Amygdala (tissue), 56 donors: ENCODE data around the gene TAGLN2.

Source experiments
- DNase-seq, 56 donors: peaks; one replicate each; lab custom pipeline; 2025; lab: John Stamatoyannopoulos, UW

Gene TAGLN2

GRCh38 chr1:159951016-159951415 lies 25.7 kb upstream of the TAGLN2 start:
- no peak for DNase-seq

- DNase-seq: no peak
Measured at GRCh38 chr1:159949981-159950381, 24.7 kb upstream of the TAGLN2 start.

GRCh38 chr1:159949123-159949522 lies 23.8 kb upstream of the TAGLN2 start:
- DNase-seq: no peak

- no peak for DNase-seq
Measured at GRCh38 chr1:159947942-159948341, 22.6 kb upstream of the TAGLN2 start.

- DNase-seq: no peak
Measured at GRCh38 chr1:159946242-159947187, 21.2 kb upstream of the TAGLN2 start.

- DNase-seq: peak in 46 of 56 donors; percentile 12 to 76 (median 46)
Measured at GRCh38 chr1:159945483-159946241, 20.4 kb upstream of the TAGLN2 start, which contains the start of gene IGSF9. IGSF9 (minus strand) TSS chr1:159945613; CDS start chr1:159943454, 2,159 bp downstream.

GRCh38 chr1:159944623-159945455 lies 19.5 kb upstream of the TAGLN2 start:
- no peak for DNase-seq

DNA sequence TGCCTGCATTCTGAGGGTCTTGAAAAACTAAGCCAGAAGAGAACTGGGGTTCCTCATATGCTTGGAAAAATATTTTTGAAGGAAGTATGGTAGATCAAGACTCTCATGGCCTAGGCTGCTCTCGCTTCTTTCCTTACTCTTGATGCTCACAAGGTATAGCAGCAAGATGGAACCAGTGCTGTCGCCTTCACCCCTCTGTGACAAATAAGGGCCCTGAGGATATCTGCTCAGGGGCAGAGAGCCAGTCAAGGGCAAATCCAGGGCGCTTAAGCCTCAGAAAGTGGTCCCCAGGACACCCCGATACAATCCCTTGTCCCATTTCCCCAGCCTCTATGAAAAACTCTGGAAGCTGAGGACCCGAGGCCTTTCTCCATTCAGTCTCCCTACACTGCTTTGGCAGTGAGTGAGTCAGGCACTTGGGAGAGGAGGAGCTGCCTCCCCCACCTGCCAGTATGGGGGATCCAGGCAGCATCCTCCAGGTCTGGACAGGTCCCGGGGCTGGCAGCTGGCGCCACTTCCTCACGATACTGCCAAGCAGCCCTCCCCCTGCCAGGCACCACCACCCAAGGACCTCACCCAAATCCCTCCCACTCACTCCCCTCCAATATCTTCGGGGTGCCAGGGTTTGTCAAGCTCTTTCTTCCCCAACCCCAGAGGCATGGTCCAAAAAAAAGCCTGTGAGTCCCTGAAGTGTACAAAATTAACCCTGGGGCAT lies 18.8 kb upstream of the TAGLN2 start:
- DNase-seq: no peak

DNA sequence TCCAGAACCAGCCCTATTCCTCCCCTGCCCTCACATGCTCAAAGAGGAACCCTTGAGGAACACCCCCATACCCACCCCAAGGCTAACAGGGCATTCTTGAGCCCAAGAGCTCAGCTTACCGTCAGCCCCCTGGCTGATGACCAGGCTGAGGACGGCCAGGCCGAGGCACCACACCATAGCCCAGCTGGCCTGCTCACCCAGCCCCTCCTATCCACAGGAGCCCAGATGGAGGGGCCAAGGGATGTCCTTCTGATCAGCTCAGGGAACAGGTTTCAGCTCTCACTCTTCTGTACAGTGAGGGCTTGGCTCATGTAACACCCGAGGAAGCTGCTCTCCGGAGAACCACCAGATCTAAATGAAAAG lies 18.0 kb upstream of the TAGLN2 start:
- DNase-seq: no peak

DNA sequence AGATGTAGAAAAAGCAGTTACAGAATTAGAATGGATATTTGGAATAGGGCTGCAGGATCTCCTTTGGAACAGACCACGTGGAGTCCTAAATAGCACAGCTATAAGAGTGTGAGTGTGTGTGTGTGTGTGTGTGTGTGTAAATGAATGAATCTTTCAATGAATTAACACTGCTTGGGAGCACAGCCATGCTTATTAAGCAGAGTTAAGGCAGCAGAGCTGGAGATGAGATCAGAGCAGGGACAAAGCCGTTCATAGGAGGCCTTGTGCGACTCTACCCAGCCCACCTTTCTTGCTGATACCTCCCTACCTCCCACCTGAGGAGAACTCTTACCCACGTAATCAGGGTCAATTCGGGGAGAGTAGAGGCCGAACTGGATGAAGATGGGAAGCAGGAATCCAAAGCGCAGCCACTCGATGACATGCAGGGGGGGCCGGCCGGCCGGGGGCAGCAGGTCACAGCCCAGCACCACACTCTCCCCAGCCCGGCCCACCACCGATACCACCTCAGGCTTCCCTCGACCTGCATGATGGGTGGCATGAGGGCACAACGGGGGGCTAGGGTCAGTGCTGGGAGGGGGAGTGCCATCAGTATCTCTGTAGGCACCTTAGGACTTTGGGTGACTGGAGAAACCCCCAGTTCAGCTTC lies 17.4 kb upstream of the TAGLN2 start:
- DNase-seq: no peak

- DNase-seq: no peak
Measured at GRCh38 chr1:159941591-159942560, 16.6 kb upstream of the TAGLN2 start.

DNA sequence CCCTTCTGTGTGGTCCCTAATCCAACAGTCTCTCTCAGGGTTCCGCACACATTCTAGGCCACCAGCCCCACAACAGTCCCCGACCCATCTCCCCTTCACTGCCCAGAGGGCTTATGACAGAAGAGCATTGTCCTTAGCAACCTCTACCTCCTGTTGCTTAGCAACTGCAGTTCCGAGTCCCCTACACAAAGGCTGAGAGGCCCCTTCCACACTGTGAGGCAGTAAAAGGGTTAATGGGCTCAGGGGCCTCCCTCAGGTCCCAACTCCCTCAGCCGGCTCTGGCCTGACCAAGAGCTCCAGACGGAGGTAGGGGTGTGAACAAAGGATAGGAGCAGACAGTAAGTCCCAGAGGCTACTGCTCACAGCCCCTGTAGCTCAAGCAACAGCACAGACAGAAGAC lies 15.8 kb upstream of the TAGLN2 start:
- no peak for DNase-seq

DNA sequence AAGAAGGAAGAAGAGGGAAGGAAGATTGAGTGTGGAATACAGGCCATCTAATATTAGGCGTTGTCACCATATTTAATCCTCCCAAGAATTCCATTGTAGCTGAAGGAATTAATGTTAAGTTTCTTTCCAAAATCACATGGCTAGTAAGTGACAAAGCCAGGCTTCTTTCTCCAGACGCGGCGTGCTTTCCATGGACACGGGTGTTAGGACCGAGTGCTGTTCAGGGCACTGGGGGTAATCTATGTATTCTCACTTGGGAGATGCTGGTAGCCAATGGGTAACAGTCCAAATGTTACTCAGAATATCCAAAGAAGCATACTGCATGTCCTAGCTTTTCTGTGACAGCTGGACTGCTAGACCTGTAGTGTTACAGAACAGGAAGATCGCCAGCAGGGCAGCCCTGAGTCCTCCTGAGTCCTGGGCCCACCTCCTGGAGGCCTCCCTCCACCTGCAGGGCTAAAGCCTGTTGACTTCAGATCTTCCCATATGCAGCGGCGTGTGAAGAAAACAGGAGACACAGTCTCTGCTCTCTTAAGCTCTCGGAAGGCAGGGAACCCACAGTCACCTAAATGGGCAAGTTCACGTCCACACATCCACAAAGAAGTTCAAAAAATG lies 14.8 kb upstream of the TAGLN2 start:
- no peak for DNase-seq

- no peak for DNase-seq
Measured at GRCh38 chr1:159939678-159940002, 14.3 kb upstream of the TAGLN2 start.

- DNase-seq: no peak
Measured at GRCh38 chr1:159938905-159939677, 13.8 kb upstream of the TAGLN2 start.

GRCh38 chr1:159938211-159938852 lies 13.0 kb upstream of the TAGLN2 start:
- no peak for DNase-seq
